Loucy (cell line): ENCODE measurements around the gene SMARCAD1.

Source experiments
- H2AFZ ChIP-seq: fragments of 200-600 bp; sonication (generic); 2 replicates; pipeline ENCODE4 v1.6.0; 2016; ENCODE audit warnings: antibody characterized with exemption, mild to moderate bottlenecking, low read length, moderate library complexity
- H3F3A ChIP-seq: fragments of 200-600 bp; 2 replicates; pipeline ENCODE4 v1.6.0; 2016; ENCODE audit warnings: antibody characterized with exemption, low read depth, mild to moderate bottlenecking
- H3K27me3 ChIP-seq: fragments of 200-600 bp; sonication (generic); 2 replicates; pipeline ENCODE4 v1.6.1; 2014; ENCODE audit warnings: low read length, mild to moderate bottlenecking; ENCODE audit not compliant: insufficient read depth, poor library complexity, severe bottlenecking
- H3K36me3 ChIP-seq: fragments of 200-600 bp; sonication (generic); 2 replicates; pipeline ENCODE4 v1.6.1; 2016; ENCODE audit warnings: low read length; ENCODE audit not compliant: insufficient read depth
- H3K4me1 ChIP-seq: fragments of 200-600 bp; sonication (generic); 2 replicates; pipeline ENCODE4 v1.5.1; 2014; ENCODE audit warnings: low read length, mild to moderate bottlenecking; ENCODE audit not compliant: insufficient read depth, poor library complexity, severe bottlenecking
- H3K4me2 ChIP-seq: fragments of 200-600 bp; sonication (generic); 2 replicates; pipeline ENCODE4 v1.6.0; 2014; ENCODE audit warnings: antibody characterized with exemption, low read length, low read depth, mild to moderate bottlenecking; ENCODE audit not compliant: poor library complexity, severe bottlenecking
- H3K4me3 ChIP-seq: fragments of 200-600 bp; sonication (generic); 2 replicates; pipeline ENCODE4 v1.5.1; 2014; ENCODE audit warnings: low read length, mild to moderate bottlenecking, mixed read lengths; ENCODE audit not compliant: poor library complexity, severe bottlenecking
- H3K79me2 ChIP-seq: fragments of 200-600 bp; sonication (generic); 2 replicates; pipeline ENCODE4 v1.6.1; 2014; ENCODE audit warnings: low read length; ENCODE audit not compliant: insufficient read depth
- H3K9ac ChIP-seq: fragments of 200-600 bp; sonication (generic); 2 replicates; pipeline ENCODE4 v1.6.0; 2014; ENCODE audit warnings: mild to moderate bottlenecking, low read depth, low read length, moderate library complexity; ENCODE audit not compliant: poor library complexity, severe bottlenecking
- H3K9me2 ChIP-seq: fragments of 200-600 bp; sonication (generic); replicated peaks from 2 replicates; pipeline ENCODE4 v1.6.1; 2016; ENCODE audit warnings: low read depth, low read length, mixed read lengths
- H3K9me3 ChIP-seq: fragments of 200-600 bp; sonication (generic); 2 replicates; pipeline ENCODE4 v1.6.1; 2014; ENCODE audit warnings: mild to moderate bottlenecking, antibody characterized with exemption, low read length, low read depth; ENCODE audit not compliant: insufficient read depth
- H4K20me1 ChIP-seq: fragments of 200-600 bp; sonication (generic); 2 replicates; pipeline ENCODE4 v1.6.0; 2014; ENCODE audit warnings: antibody characterized with exemption, low read length, mild to moderate bottlenecking; ENCODE audit not compliant: insufficient read depth, poor library complexity, severe bottlenecking
- EZH2phosphoT487 ChIP-seq: fragments of 200-600 bp; IDR thresholded peaks from 2 replicates; pipeline ENCODE4 v1.6.1; 2018; ENCODE audit warnings: antibody characterized with exemption, mild to moderate bottlenecking, moderate library complexity, borderline replicate concordance
- TF ChIP-seq, protein P1 (sequence below): fragments of 200-600 bp; sonication (generic); conservative IDR thresholded peaks from 2 replicates; pipeline ENCODE4 v1.5.1; 2014; ENCODE audit warnings: mild to moderate bottlenecking, antibody characterized with exemption, low read length

The SMARCAD1 gene

DNA sequence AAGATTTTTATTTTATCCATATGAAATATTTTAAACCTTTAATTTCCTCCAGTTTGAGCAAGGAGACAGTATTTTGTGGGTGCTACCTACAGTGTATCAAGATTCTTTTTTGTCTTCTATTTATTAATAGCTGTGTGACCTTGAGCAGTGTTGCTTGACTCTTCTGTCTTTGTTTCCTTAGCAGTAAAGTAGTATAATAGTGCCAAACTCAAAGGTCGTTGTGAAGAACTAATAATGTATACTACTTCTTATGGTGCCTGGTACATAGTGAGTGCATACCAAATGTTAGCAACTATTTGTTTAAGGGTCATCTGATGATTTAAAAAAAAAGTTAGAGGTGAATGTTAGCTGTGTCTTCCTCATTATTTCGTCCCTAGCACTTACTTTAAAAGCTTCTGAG lies 30.5 kb downstream of the SMARCAD1 start:
- peaks cover 98% of the 10 kb centered on the region for H3K36me3 ChIP-seq
- no peaks in the 10 kb centered on the region for H3F3A ChIP-seq

DNA sequence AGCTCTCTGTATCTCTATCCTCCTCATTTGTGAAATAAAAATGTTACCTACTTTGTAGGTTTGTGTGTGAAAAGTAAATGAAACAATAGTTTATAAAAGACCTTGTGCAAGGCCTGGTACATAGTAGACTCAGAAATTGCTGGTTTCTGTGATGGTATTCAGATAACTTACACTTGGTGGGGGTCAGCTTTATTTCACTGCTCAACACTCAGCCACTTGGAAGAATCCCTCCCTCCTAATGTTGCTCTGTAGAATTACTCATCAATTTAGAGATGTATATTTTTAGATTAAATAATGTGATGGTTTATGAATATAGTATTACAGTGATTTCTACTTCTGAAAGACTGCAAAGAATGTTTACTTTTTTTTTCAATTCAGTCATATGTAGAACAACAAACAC lies 32.7 kb downstream of the SMARCAD1 start:
- Histone ChIP-seq H3K79me2 (no peaks in the 10 kb centered on the region), H3K9me2 (no peaks in the 10 kb centered on the region), H3K4me1 (no peaks in the 10 kb centered on the region), H3K4me2 (no peak overlapping the region), H3K4me3 (no peak overlapping the region), H3K36me3 (peaks cover 96% of the 10 kb centered on the region), H3K9me3 (no peaks in the 10 kb centered on the region), H3K9ac (no peak overlapping the region), H3F3A (no peaks in the 10 kb centered on the region), H3K27me3 (no peaks in the 10 kb centered on the region), H4K20me1 (no peaks in the 10 kb centered on the region), H2AFZ (no peak overlapping the region)
- TF ChIP-seq EZH2phosphoT487: no peak
- TF ChIP-seq, protein P1, sequence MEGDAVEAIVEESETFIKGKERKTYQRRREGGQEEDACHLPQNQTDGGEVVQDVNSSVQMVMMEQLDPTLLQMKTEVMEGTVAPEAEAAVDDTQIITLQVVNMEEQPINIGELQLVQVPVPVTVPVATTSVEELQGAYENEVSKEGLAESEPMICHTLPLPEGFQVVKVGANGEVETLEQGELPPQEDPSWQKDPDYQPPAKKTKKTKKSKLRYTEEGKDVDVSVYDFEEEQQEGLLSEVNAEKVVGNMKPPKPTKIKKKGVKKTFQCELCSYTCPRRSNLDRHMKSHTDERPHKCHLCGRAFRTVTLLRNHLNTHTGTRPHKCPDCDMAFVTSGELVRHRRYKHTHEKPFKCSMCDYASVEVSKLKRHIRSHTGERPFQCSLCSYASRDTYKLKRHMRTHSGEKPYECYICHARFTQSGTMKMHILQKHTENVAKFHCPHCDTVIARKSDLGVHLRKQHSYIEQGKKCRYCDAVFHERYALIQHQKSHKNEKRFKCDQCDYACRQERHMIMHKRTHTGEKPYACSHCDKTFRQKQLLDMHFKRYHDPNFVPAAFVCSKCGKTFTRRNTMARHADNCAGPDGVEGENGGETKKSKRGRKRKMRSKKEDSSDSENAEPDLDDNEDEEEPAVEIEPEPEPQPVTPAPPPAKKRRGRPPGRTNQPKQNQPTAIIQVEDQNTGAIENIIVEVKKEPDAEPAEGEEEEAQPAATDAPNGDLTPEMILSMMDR: no peak

More for the DNA sequence above, 30.5 kb downstream of the SMARCAD1 start:
- H3K79me2 ChIP-seq: no peaks in the 10 kb centered on the region
- H3K27me3 ChIP-seq: no peaks in the 10 kb centered on the region
- no peak overlapping the region for H3K9ac ChIP-seq
- no peak overlapping the region for H3K4me2 ChIP-seq
- TF ChIP-seq EZH2phosphoT487: no peak
- TF ChIP-seq, protein P1: no peak
- H3K4me1 ChIP-seq: no peaks in the 10 kb centered on the region
- no peak overlapping the region for H3K4me3 ChIP-seq
- no peaks in the 10 kb centered on the region for H3K9me2 ChIP-seq
- no peaks in the 10 kb centered on the region for H4K20me1 ChIP-seq
- H3K9me3 ChIP-seq: no peaks in the 10 kb centered on the region
- H2AFZ ChIP-seq: no peak overlapping the region

DNA sequence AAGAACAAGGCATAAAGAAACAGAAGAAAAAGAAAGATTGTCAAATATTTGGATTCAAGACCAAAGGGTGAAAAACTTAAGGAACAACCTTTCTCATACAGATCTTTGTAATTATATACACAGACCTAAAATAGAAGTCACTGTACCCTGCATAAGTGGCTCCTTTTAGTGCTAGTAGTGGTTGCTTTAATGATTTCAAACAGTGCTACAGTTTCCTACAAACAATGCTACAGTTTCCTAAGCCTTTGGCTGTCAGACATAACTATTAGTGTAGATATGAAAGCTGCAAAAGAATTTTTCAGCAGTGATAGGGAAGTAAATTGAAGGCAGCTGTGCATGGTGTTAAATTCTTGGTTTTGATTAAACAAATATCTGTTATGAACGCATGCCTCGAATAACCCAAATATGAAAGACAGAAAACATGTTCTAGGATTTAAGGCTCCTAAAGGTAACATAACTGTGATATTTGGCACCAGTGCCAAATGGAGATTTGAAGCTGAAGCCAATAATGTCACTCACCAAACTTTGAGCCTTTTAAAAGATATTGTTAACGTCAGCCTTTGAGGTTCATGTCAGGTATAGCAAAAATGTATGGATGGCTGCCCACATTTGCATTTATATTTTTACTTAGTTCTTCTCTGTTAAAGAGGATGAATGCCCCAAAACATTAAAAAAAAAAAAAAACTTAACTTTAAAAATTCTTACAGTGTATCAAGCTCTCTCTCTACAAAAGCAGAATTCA lies 36.6 kb downstream of the SMARCAD1 start:
- Histone ChIP-seq H3K27me3 (no peaks in the 10 kb centered on the region), H3K36me3 (peaks cover 88% of the 10 kb centered on the region; the same call in 1 of the 2 replicates), H3K4me1 (no peaks in the 10 kb centered on the region), H2AFZ (no peak overlapping the region), H3K9ac (no peak overlapping the region), H3K9me2 (no peaks in the 10 kb centered on the region), H3K4me3 (no peak overlapping the region), H3K79me2 (no peaks in the 10 kb centered on the region), H3F3A (no peaks in the 10 kb centered on the region), H3K9me3 (no peaks in the 10 kb centered on the region), H3K4me2 (no peak overlapping the region), H4K20me1 (no peaks in the 10 kb centered on the region)
- TF ChIP-seq, protein P1: no peak
- TF ChIP-seq EZH2phosphoT487: no peak
